GM21529 (cell line): ENCODE data around the gene MYO1E.

Experiments used
- ATAC-seq: cut with Tn5 transposase; IDR thresholded peaks from one replicate; pipeline ENCODE4 v1.9.1; 2021; ENCODE audit not compliant: unreplicated experiment

The MYO1E gene

DNA sequence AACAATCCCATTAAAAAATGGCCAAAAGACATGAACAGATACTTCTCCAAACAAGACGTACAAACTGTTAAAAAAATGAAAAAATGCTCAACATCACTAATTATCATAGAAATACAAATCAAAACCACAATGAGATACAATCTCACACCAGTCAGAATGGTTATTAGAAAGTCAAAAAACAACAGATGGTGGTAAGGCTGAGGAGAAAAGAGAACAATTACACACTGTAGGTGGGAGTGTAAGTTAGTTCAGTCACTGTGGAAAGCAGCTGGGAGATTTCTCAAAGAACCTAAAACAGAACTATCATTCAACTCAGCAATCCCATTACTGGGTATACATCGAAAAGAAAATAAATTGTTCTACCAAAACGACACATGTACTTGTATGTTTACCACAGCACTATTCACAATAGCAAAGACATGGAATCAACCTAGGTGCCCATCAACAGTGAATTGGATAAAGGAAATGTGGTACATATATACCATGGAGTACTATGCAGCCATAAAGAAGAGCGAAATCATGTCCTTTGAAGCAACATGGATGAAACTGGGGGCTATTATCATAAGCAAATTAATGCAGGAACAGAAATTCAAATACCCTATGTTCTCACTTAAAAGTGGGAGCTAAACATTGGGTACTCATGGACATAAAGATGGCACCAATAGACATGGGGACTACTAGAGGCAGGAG lies 51.5 kb downstream of the MYO1E start:
- ATAC-seq: no peak

DNA sequence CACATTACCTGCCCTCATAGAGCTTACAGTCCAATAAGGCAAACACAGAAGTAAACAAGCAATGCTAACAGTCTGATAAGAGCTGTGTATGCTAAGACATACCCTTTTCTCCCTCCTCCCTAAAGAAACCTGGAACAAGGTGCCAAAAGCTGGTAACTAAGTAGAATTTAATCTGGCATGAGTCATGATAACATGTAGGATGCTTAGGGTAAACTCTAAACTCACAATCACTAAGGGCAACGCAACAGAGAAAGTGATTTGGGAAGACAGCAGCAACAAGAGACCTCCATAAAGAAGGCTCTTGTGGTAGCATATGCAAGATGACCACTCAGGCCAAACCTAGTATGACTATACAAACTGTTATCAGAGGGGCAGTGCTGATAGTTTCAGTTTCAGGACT lies 55.5 kb downstream of the MYO1E start:
- no peak for ATAC-seq

DNA sequence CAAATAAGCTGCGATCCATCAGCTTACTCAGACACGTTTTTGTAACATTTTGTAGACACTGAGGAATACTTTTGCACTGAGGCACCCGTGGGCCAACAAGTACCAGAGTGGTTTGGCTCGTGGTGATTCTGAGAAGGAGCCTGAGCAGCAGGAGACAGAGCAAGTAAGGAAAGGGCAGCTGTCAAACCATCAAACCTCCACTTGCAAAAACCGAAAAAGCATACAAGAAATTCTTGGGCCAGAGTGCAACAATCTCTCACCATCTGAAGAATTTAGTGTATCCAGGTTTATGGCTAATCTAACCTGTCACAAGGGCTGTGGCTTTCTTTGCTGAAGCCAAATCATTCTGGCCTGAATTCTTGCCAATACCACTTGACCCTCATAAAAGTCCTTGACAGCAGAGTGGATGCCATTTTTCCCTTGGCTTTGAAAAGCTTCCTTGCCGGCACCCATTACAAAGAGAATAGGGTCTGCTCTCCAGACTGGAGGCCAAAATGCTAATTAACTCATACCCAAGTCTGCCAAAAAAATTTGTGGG lies 56.7 kb downstream of the MYO1E start:
- ATAC-seq: no peak

- peak; percentile 75 for ATAC-seq
These were observed 58.9 kb downstream of the MYO1E start for GRCh38 chr15:59313641-59314332.

DNA sequence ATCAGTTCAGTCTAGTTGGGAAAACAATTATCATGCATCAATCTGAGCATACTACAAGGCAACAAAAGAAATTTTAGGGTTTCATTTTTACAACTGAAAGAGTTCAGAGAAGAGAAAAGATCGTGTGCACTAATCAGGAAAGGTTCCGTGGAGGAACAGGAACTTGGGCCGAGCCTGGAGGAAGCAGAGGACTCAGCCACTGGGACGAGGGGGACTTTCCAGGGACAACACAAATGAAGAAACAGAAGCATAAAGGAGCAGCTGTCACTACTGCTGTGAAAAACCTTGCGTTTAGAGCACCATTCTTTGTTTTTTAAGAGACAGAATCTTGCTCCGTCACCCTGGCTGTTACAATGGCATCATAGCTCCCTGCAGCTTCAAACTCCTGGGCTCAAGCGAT lies 60.5 kb downstream of the MYO1E start:
- no peak for ATAC-seq

DNA sequence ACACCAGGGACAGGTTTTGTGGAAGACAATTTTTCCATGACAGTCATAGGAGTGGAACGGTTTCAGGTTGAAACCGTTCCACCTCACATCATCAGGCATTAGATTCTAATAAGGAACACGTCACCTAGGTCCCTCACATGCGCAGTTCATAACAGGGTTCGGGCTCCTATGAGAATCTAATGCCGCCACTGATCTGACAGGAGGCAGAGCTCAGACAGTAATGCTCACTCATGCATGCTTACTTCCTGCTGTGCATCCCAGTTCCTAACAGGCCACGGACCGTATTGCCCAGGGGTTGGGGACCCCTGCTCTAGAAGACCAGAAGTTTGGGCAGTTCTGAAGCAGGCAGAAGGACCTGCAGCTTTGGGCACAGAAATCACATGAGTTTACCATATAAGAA lies 61.5 kb downstream of the MYO1E start:
- ATAC-seq: no peak

- ATAC-seq: no peak
These were observed 63.3 kb downstream of the MYO1E start for GRCh38 chr15:59309405-59309804.

GRCh38 chr15:59307165-59307537 lies 65.5 kb downstream of the MYO1E start:
- ATAC-seq: no peak

DNA sequence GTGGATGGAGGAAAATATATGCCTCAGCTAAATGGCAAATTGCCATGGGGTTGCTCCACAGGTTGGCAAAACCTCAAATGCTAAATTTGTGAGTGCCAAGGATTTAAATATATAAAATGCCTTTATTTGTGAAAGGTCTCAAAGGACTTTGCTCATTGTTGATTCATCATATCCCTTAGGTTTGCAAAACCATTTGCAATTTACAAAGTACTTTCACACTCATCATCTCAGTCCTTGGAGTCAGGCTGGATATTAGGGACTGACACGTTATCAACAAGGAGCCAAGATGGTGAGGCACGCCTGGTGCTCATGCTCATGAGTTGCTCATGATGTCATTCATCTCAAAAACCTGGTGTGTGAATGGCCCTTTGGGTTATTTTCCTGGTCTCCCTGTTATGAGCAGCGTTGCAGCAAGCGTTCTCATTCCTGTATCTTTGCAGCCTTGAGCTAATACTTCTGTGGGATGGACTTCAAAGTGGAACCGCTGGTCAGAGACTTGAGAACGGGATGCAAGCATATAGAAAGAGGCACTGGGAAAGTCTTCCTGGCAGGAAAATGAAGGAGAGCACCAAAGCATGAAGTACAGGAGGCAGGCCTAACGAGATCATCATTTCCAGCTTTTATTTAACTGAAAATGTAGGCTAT lies 66.0 kb downstream of the MYO1E start:
- ATAC-seq: no peak

DNA sequence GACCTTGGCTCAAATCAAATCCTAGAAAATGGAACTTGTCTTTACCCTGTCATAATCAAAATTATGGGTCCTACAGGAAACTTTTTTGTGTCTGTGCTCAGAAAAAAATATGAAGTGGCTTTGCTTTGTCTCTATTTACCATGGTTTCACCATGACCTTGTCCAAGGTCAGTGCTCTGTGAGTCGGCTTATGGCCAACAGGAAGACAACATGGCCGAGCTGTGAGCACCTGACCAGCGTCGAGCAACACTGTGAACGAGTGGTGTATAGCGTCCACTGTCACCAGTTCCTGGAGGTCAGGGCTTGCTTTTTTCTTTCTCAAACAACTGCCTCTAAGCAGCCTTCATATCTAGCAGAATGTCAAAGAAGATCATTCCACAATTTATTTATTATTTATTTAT lies 67.9 kb downstream of the MYO1E start:
- ATAC-seq: no peak

DNA sequence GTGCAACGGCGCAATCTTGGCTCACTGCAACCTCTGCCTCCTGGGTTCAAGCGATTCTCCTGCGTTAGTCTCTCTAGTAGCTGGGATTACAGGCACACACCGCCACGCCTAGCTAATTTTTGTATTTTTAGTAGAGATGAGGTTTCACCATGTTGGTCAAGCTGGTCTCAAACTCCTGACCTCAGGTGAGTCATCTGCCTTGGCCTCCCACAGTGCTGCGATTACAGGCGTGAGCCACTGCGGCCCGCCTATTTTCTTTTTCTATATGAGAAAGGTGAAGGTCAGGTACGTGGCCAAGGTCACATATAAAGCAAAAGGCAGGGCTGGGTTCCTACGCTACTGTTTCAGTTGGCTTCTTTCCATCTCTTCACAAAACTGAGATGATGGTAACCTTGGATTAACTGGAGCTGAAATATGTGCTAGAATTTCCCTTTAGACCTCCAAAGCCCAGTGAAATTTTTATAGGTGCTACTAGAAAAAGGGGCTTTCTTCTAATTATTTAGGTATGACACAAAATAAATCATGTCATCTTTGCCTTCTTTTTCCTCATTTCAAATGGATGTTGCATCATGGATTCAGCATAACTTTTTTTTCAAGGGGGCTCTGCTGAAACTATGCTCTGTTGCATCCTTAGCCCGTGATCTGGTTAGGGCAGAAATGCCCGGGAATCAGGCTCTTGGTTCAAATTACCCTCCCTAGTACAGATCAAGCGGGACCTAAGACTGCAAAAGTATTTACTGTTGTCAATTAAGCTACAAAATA lies 68.5 kb downstream of the MYO1E start:
- peak; percentile 37 for ATAC-seq

GRCh38 chr15:59303633-59304032 lies 69.0 kb downstream of the MYO1E start:
- ATAC-seq: peak; percentile 19

DNA sequence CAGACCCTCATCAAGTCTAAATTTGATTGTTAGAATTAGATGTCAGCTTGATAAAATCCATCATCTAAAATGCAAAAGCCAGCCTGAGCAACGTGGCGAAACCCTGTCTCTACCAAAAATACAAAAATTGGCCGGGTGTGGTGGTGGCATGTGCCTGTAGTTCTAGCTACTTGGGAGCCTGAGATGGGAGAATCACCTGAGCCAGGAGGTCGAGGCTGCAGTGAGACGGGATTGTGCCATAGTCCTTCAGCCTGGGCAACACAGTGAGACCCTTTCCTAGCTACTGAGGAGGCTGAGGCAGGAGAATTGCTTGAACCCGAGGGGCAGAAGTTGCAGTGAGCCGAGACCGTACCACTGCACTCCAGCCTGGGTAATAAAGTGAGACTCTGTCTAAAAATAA lies 69.5 kb downstream of the MYO1E start:
- no peak for ATAC-seq

GRCh38 chr15:59301527-59301926 lies 71.1 kb downstream of the MYO1E start:
- no peak for ATAC-seq

DNA sequence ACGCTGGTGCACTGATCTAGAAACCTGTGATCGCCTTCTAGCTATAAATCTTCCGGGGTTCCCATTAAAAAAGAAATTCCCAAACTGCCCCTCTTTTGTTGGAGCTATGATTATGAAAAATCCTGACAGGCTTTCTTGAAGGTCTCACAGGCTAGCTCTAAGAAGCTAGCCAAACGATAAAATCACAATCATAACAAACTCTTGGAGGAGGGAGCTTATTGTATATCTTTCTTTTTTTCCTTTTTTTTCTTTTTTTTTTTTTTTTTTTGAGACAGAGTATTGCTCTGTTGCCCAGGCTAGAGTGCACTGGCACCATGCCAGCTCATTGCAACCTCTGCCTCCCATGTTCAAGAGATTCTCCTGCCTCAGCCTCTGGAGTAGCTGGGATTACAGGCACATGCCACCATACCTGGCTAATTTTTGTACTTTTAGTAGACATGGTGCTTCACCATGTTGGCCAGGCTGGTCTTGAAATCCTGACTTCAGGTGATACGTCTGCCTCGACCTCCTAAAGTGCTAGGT lies 72.0 kb downstream of the MYO1E start:
- ATAC-seq: no peak

DNA sequence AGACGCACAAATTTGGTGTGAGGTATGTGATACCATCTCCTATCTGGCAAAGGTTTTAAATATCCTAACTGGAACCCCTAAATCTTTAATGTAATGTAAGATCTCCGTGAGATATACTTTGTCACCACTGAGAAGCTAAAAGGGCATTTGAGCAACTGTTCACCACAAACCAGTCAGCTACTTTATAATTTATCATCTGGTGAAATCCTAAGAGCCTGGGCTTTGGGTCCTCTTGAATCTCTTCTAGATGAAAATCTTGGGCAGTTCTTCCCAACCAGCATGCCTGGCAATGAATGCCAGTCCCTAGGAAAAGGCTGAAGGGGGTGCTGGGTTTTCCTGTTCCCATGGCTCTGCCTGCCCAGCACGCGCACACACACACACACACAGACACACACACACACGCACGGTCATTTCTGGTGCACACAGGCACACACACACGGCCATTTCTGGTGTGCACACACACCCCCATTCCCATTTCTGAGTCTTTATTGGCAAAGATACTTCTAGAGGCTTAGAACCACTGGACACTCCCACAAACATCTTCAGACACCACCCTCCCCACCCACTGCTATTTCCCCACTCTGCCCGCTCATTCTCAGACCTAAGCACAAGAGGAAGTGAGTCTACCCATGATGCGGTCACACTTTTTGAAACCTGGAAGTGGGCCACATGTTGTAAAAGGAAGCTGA lies 72.6 kb downstream of the MYO1E start:
- peak; percentile 50 for ATAC-seq

DNA sequence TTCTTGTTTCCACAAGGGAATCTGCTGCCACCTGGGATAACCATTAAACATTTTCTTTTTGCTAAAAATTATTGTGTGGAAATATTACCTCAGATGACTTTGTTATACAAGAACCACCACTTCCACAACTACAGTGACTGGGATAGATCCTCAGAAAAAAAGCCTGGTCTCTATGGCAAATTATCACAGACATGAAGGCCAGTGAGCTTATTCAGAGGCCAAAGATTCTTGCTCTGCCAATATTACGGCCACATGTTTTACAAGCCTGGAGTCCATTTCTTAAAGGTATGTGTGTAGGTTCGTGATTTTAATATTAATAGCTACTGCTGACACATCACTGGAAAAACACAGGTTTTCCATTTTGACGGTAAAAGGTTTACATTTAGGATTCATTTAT lies 73.8 kb downstream of the MYO1E start:
- no peak for ATAC-seq

- peak; percentile 68 for ATAC-seq
These were observed 74.3 kb downstream of the MYO1E start for GRCh38 chr15:59298225-59298853.

- no peak for ATAC-seq
These were observed 76.5 kb downstream of the MYO1E start for GRCh38 chr15:59296181-59296617.
